Activated CD4-positive, alpha-beta T cell treated with anti-CD3 and anti-CD28 coated beads, Interleukin-2, amount 10 ng/mL, durations not matched to agents 7 days and 5 days (primary cell): ENCODE data around the gene MAB21L3. TPM values are rescaled to one million over a fixed set of nuclear protein-coding genes. Genes with fewer than 3 reads are reported as not detected.

ENCODE experiments used
- CTCF ChIA-PET: fragments of 350-600 bp; sonication (Branson Sonifier 250); formaldehyde crosslinking; loops from one replicate; lab custom pipeline; 2021; ENCODE audit warnings: antibody characterized with exemption; lab: Charles Lee
- POLR2A ChIA-PET: fragments of 350-600 bp; sonication (Branson Sonifier 250); formaldehyde crosslinking; loops from one replicate; lab custom pipeline; 2021; ENCODE audit warnings: antibody characterized with exemption; lab: Charles Lee
- DNase-seq: peaks from one replicate; pipeline ENCODE4 v3.0.0-alpha.2; 2020
- H3K27ac Mint-ChIP-seq: one replicate; pipeline ENCODE4 v1.8.0; 2021; ENCODE audit warnings: mild to moderate bottlenecking, moderate library complexity, mixed read lengths
- H3K27me3 Mint-ChIP-seq: one replicate; pipeline ENCODE4 v1.8.0; 2021; ENCODE audit warnings: mixed read lengths
- H3K36me3 Mint-ChIP-seq: one replicate; pipeline ENCODE4 v1.8.0; 2021; ENCODE audit warnings: low read depth, mixed read lengths
- H3K4me1 Mint-ChIP-seq: one replicate; pipeline ENCODE4 v1.8.0; 2021; ENCODE audit warnings: mixed read lengths
- H3K4me3 Mint-ChIP-seq: one replicate; pipeline ENCODE4 v1.8.0; 2021; ENCODE audit warnings: mild to moderate bottlenecking, moderate library complexity, mixed read lengths
- H3K9me3 Mint-ChIP-seq: one replicate; pipeline ENCODE4 v1.8.0; 2021; ENCODE audit warnings: mixed read lengths
- total RNA-seq, 2 experiments: library from RNA; stranded (reverse); gene quantifications; one replicate each; pipeline ENCODE4 v1.2.3, GENCODE V29; 2021

The MAB21L3 gene
- total RNA-seq, 2 experiments from 2014 or later, result not detected

DNA sequence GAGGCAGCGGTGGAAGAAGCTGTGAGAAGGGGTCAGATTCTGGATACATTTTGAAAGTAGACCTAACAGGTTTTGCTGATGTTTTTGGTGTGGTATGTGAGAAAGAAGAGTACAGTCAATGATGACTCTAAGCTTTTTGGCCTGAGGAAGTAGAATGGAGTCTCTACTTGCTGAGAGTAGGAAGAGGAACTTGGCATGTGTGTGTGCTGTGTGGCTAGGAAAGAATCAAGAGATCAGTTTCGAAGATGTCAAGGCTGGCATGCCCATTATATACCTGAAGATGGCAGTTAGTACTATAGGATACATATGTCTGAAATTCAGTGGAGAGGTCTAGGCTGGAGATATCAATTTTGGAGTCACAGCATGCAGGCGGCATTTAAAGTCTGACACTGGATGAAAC lies 64.4 kb downstream of the MAB21L3 start:
- H3K4me3 Mint-ChIP-seq, result no peak overlapping the region
- DNase-seq, result no peak
- no peaks in the 10 kb centered on the region for H3K36me3 Mint-ChIP-seq
- no peak overlapping the region for H3K27ac Mint-ChIP-seq
- no peaks in the 10 kb centered on the region for H3K9me3 Mint-ChIP-seq
- H3K4me1 Mint-ChIP-seq, result no peaks in the 10 kb centered on the region
- ChIA-PET CTCF (interaction anchor here (1.4 kb wide), 1 partner anchor 309 kb away, joined by 4 read pairs; no protein-coding TSS in a partner anchor), POLR2A (no interaction called here)
- H3K27me3 Mint-ChIP-seq, result peaks cover 2% of the 10 kb centered on the region

- no peak overlapping the region for H3K4me3 Mint-ChIP-seq
- H3K27ac Mint-ChIP-seq, result no peak overlapping the region
- POLR2A ChIA-PET, result no interaction called here
- H3K9me3 Mint-ChIP-seq, result no peaks in the 10 kb centered on the region
- H3K4me1 Mint-ChIP-seq, result no peaks in the 10 kb centered on the region
- CTCF ChIA-PET, result no interaction called here
- no peaks in the 10 kb centered on the region for H3K36me3 Mint-ChIP-seq
- peaks cover 2% of the 10 kb centered on the region for H3K27me3 Mint-ChIP-seq
- no peak for DNase-seq
Measured at GRCh38 chr1:116176306-116176789, 65.1 kb downstream of the MAB21L3 start.

- H3K27ac Mint-ChIP-seq, result no peak overlapping the region
- ChIA-PET POLR2A (no interaction called here), CTCF (interaction anchor here (0.8 to 1.5 kb wide), 3 partner anchors 12 to 321 kb away, joined by 3 to 4 read pairs (median 4); no protein-coding TSS in a partner anchor)
- H3K27me3 Mint-ChIP-seq, result peaks cover 4% of the 10 kb centered on the region
- H3K9me3 Mint-ChIP-seq, result no peaks in the 10 kb centered on the region
- no peaks in the 10 kb centered on the region for H3K4me1 Mint-ChIP-seq
- no peak overlapping the region for H3K4me3 Mint-ChIP-seq
- no peak for DNase-seq
- H3K36me3 Mint-ChIP-seq, result no peaks in the 10 kb centered on the region
Measured at GRCh38 chr1:116177861-116178260, 66.7 kb downstream of the MAB21L3 start.

DNA sequence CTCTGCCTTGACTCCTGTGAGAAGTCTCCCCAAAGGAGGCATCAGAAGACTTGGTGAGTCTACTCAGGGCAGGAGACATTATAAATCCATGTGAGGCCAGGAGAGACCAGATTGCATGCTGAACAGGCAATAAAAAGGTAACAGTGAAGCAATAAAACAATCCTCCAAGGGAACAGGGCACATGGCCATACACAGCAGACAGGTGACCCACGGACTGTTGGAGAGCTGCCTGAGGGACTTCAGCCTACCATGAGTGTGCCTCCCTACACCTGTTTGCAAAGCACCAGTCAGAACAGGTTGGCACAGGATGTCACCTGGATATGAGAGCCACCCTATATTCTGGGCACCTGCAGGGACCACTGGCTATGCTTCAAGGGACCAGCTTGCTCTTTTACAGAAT lies 67.6 kb downstream of the MAB21L3 start:
- no peak for DNase-seq
- Mint-ChIP-seq H3K4me3 (no peak overlapping the region), H3K27me3 (peaks cover 13% of the 10 kb centered on the region), H3K4me1 (no peaks in the 10 kb centered on the region), H3K36me3 (no peaks in the 10 kb centered on the region), H3K27ac (no peak overlapping the region), H3K9me3 (no peaks in the 10 kb centered on the region)
- POLR2A ChIA-PET, result no interaction called here
- CTCF ChIA-PET, result interaction anchor here (0.6 kb wide), 1 partner anchor 210 kb away, joined by 3 read pairs; no protein-coding TSS in a partner anchor

- POLR2A ChIA-PET, result no interaction called here
- Mint-ChIP-seq H3K4me3 (no peak overlapping the region), H3K27me3 (peaks cover 15% of the 10 kb centered on the region), H3K27ac (no peak overlapping the region), H3K9me3 (no peaks in the 10 kb centered on the region), H3K36me3 (no peaks in the 10 kb centered on the region), H3K4me1 (no peaks in the 10 kb centered on the region)
- CTCF ChIA-PET, result interaction anchor here (0.6 to 1.2 kb wide), 3 partner anchors 210 to 1523 kb away, joined by 3 read pairs; no protein-coding TSS in a partner anchor
- DNase-seq, result no peak
Measured at GRCh38 chr1:116179419-116179818, 68.2 kb downstream of the MAB21L3 start.

GRCh38 chr1:116179964-116180363 lies 68.8 kb downstream of the MAB21L3 start:
- Mint-ChIP-seq H3K27ac (no peak overlapping the region), H3K4me3 (no peak overlapping the region), H3K36me3 (no peaks in the 10 kb centered on the region), H3K9me3 (no peaks in the 10 kb centered on the region), H3K27me3 (peaks cover 15% of the 10 kb centered on the region), H3K4me1 (no peaks in the 10 kb centered on the region)
- CTCF ChIA-PET, result interaction anchor here (0.6 to 1.2 kb wide), 2 partner anchors 306 to 1523 kb away, joined by 3 read pairs; no protein-coding TSS in a partner anchor
- POLR2A ChIA-PET, result no interaction called here
- DNase-seq, result no peak

- peaks cover 13% of the 10 kb centered on the region for H3K27me3 Mint-ChIP-seq
- no peaks in the 10 kb centered on the region for H3K4me1 Mint-ChIP-seq
- no peak overlapping the region for H3K27ac Mint-ChIP-seq
- no peak overlapping the region for H3K4me3 Mint-ChIP-seq
- ChIA-PET CTCF (no interaction called here), POLR2A (no interaction called here)
- no peak for DNase-seq
- no peaks in the 10 kb centered on the region for H3K36me3 Mint-ChIP-seq
- no peaks in the 10 kb centered on the region for H3K9me3 Mint-ChIP-seq
Measured at GRCh38 chr1:116182019-116182714, 71.0 kb downstream of the MAB21L3 start.

Other genes with a start within 250 kb of the MAB21L3 start
- under 1 TPM; 0.20 to 0.81 TPM for gene SLC22A15, start 134.9 kb upstream of the MAB21L3 start, total RNA-seq